HG02588 (cell line): Measurements from ENCODE around the gene MC4R.

Source experiments
- ATAC-seq: cut with Tn5 transposase; IDR thresholded peaks from one replicate; pipeline ENCODE4 v1.9.1; 2021; ENCODE audit warnings: mild to moderate bottlenecking, moderate library complexity; ENCODE audit not compliant: unreplicated experiment

MC4R gene

DNA sequence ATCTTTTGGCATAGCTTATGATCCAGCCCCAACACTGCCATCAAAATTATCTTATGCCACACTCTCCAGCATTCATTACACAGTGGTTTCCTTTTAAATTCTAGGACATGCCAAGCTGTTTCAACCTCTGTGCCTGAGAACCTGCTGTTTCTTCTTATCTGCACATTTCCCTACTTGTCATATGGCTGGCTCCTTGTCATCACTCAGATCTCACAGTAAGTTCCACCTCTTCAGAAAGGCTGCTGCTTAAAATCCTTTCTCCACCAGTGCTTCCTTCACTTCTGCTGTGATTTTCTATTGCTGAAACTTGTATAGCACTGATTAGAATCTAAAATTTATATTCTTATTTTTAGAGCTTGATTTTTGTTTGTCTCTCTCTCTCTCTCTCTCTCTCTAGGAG lies 43.4 kb downstream of the MC4R start:
- no peak for ATAC-seq

- no peak for ATAC-seq
These were observed 44.7 kb downstream of the MC4R start for GRCh38 chr18:60327880-60328279.

- no peak for ATAC-seq
These were observed 50.0 kb downstream of the MC4R start for GRCh38 chr18:60322591-60322990.
